Activated CD8-positive, alpha-beta memory T cell treated with anti-CD3 and anti-CD28 coated beads for 4 hours (primary cell): ENCODE measurements around the gene NEDD4L.

Experiments used
- DNase-seq, 2 donors: peaks; one replicate each; pipeline ENCODE4 v3.0.0-alpha.2; 2020; ENCODE audit warnings: low read depth in 2 of 2

Gene NEDD4L

DNA sequence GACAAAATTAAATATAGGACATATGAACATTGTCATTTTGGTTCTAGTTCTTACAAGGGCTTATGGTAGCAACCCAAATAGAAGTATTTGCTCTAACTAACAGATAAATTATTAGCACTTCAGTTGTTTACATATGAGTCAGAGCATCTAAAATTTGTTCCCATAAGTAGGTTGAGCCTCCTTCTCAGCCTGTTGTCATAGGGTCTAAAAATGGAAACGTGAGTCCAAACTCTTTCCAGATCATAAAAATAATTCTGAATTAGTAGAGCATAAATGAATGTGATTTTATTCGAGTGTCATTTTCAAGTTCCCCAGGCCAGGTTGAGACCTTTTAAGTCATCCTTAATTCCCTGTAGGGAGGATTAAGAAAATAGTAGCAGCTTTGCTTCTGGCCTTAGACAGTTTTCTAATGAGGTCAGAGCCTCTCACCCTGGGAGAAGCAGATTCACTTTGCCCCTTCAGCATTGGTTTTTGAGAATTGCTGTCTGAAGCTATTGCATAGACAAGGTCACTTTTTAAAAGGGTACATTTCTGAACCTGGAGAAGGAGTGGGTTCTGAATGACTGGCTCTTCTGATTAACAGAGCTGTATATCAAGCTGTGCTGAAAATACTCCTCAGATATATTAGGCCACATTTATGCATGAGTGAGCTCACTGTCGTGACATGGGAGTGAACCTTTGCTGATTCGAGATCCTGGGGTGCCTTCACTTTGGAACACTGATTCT lies 164.3 kb downstream of the NEDD4L start:
- no peak for DNase-seq

DNA sequence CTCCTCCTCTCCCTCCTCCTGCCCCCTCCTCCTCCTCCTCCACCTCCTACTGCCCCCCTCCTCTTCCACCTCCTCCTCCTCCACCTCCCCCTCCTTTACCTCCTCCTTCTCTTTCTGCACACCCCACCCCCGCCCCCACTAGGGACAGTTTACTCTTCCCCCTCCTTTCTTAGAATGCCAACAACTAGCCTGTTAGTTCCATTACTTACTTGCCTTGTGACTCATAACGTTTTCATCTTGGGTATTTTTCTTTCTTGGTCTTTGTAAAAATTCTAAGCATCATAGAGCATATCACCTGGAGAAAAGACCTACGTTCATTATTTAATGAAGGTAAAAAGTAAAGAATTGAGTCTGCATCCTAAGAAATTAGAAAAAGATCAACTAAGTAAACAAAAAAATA lies 165.3 kb downstream of the NEDD4L start:
- no peak for DNase-seq

DNA sequence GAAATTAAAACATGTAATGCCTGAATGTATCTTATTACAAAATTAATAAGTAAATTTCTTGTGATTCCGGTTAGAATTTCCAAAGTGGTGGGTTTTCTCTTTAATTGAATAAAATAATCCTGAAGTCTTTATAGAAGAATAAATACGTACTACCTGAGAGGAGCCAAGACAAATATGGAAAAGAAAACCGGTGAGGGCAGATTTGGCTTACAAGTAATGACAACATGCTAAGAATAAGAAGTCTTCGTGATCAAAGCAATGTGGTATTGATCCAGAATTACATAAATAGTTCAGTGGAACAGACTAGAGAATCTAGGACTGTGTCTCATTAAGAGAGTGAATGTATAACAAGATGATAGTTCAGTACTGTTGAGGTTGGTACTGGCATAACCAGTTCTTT lies 167.5 kb downstream of the NEDD4L start:
- DNase-seq: no peak

DNA sequence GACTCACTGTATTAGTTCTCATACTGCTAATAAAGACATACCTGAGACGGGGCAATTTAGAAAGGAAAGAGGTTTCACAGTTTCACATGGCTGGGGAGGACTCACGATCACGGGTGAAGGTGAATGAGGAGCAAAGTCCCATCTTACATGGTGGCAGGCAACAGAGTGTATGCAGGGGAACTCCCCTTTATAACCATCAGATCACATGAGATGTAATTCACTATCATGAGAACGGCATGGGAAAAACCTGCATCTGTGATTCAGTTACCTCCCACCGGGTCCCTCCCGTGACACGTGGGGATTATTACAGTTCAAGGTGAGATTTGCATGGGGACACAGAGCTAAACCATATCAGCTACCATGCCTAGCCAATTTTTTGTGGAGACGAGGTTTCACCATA lies 168.2 kb downstream of the NEDD4L start:
- no peak for DNase-seq

DNA sequence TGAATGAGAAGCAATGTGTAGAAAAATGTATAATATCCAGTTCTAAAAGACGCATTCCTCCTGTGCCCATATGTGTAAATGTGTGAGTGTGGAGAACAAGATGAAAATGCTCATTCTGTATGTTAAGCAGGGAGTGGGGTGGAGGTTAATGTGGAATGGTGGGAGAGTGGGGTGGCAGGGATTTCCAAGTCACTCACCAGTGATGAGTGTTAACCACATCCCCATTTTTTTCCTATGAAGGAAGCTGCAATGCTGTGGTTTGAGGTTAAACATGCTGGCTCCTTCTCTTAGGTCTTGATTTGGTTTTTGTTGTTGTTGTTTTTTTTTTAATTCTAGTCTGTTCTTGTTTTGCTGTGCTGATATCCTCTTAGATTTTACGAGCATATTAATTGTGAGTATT lies 169.4 kb downstream of the NEDD4L start:
- DNase-seq: no peak

DNA sequence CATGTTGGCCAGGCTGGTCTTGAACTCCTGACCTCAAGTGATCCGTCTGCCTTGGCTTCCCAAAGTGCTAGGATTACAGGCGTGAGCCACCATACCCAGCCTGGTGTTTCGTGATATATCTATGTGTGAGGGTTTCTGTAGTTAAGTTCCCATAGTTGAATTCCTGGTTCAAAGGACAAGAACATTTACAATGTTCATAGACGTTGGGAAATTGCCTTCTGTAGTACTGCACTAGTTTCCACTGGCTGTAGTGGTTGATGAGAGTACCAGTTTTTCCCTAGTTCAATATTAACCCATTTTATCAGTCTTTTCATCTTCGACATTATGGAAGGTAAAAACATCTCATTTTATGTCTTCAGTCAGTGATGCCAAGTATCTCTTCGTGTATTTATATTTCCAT lies 171.0 kb downstream of the NEDD4L start:
- no peak for DNase-seq

DNA sequence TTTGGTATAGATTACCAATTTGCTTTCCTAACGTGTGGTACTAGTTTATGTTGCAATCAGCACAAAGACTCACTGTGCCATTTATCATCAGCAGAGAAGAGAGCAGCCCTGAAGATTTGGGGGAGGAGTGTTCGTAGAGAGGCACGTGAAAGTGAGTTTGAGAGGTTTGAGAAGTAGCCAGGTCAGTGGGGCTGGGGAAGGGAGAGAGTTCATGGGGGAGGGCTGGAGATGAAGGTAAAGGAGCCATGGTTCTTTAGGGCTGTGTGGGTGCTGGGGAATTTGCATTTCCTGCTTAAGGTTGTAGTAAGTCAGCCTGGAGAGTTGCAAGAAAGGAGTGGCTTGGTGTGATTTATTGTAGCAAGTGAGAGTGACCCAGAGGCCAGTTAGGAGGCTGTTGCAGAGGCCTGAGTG lies 172.1 kb downstream of the NEDD4L start:
- DNase-seq: no peak

DNA sequence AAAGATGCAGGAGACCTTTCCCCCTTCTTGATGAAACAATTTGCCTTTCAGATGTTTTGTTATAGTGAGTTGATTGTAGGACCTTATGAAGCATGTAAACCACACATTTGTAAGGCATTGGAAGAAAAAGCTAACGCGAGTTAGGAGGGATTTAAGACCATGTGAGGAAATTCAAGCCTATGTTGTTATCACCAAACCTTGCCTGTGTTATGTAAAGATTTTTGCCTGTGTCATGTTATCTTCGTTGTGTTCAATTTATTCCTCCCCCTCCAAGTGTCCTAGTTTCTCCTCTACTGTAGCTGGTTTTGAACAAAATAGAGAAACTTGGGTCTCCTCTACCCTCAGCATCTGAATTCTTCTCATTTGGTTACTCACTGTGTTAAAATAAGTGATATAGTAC lies 173.0 kb downstream of the NEDD4L start:
- DNase-seq: no peak

DNA sequence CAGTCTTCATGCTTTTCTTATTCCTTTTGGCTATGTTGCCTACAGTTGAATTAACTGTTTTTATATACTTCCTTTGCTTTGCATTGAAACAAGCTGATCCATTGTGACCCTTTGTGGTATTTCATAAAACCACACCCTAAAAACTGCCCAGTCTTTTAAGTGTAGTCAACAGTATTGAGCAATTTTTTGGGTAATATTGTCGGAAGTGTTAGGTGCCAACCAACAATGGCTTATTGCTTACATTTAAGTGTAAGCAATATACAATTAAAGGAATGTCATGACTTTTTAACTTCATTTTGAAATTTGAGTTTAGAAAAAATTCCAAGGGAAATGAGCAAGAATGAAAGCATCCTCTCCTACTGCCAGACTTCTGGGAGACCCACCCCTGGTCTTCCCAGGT lies 174.1 kb downstream of the NEDD4L start:
- no peak for DNase-seq

DNA sequence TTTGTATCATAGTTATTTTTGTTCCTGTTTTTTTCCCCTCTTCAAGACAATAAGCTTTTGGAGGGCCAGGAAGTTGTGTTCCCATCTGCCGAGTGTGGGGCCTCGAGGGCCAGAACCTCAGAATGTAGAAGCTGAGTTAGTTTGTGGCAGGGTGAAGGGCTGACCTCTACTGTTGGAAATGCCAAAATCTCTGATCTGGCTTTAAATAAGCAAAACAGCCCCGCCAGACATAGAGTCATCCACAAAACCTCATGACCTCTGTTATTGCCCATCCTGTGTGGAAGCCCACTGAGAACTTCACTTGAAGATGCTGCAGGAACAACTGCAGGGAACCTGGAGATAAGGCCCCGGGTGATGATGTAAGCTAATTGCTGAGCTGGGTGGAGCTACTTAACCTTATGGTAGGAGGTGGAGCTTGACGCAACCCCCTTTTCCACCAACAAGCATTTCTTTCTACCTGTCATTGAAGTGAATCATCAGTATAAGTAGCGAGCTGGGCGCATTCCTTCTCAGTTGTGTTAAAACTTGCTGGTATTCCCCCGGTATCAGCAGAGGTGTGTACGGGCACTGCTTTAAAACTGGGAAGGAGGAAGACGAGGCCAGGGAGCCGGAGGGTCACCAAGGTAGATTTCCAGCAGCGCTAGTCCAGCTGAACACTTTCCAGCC lies 177.2 kb downstream of the NEDD4L start:
- no peak for DNase-seq

DNA sequence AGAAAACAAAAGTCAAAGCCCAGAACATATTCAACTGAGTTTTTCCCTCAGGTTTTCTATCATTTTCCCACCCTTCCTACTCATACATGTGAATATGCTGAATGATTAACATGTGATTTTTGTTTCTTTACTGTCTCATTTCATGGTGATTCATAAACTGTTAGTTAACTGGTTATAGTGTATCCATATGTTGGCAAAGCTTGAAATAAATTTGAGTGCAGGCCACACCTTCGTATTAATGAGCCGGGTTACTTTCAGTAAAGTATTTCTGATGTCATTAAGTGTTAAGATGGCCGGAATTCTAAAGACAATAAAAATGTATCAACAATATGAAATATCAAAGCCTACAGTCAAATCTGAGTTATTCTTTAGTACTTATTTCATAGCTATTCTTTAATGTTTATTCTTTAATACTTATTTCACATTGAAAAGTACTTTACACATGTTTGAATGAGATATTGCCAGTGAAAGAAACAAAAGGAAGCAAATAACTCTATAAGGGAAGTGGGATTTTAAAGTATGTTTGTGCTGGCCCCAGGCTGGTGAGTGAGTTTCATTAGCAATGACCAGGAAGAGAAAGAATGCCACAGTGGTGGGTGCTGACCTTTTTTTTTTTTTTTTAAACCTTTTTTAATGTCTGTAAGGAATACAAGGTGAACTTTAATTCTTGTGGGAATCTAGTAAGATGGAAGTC lies 178.6 kb downstream of the NEDD4L start:
- DNase-seq: no peak

DNA sequence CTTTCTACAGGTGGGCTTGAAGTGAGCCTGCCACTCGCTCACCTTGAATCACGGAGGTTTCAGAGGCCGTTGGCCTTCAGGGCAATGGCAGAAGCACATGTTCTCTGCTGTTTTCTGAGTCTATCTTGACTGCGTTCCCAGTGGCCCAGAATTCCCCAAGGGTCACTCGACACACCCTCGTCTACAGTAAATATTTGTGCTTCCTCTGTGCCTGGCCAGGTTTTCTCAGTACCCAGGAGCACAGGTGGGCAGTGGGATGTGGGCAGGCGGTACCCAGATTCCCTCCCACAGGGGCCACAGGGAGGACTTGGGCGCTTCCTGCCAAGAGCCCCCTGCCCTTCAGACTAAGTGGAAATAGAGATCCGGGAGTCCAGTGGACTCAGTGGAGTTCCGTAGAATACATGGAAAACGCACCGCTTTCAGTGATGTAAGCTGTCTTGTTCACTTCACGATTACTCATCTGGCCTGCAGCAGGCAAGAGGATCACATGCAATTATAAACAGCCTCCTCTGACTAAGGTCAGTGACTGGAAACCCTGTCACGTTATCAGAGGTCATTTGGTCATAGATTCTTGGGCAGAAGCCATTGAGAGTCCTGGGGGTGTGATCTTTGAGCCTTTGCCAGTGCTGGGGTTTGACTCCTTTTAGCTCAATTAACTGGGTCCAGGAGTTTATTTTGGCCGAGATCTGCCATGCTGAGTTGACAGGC lies 179.8 kb downstream of the NEDD4L start:
- no peak for DNase-seq

DNA sequence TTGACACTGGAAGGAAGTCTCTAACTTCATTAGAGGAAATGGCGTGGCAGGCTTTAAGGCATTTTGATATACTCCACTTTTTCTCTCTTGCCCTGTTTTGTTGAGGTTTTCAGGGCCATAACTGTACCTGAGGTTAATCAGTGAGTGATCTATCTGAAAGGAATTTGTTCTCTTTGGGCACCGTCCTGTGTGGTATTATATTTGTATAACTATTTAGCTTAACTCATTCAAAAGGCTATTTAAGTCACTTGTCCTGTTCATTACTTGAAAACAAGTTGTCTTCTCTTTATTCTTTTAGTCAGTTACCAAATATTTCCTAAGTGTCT lies 180.4 kb downstream of the NEDD4L start:
- no peak for DNase-seq

DNA sequence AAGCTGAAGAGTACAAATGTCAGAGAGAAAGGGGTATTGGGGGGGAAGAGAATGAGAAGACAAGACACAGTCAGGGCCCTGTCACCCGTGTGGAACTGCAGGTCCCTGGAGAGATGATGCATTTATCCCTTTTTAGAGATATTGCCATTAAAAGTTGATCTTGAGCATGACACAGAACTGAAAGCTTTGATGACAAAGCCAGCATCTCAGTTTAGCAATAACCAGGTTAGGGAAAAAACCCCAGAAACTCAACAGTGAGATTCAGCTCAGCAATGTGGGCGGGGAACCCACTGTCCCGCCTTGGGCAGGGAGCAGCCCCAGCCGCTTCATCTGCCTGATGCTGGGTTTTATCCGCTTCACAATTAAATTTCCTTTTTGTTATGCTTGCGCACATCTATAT lies 181.1 kb downstream of the NEDD4L start:
- no peak for DNase-seq

DNA sequence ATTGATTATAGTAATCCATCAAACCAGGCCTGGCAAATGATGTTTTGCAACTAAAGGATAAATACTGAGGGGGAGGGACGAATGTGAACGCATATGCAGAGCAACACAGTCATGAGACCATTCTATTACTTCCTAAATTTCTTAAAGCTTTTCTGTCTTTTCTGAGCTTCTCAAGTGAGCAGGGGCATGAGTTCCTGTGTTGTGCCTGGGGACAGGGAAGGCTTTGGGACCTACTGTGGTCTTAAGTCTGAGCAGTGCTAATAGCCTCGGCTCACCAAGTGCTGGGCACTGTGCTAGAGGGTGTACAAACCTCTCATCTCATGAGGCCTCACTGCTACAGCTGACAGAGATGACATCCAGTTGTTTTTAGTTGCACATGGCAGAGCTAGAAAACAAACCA lies 182.4 kb downstream of the NEDD4L start:
- no peak for DNase-seq

DNA sequence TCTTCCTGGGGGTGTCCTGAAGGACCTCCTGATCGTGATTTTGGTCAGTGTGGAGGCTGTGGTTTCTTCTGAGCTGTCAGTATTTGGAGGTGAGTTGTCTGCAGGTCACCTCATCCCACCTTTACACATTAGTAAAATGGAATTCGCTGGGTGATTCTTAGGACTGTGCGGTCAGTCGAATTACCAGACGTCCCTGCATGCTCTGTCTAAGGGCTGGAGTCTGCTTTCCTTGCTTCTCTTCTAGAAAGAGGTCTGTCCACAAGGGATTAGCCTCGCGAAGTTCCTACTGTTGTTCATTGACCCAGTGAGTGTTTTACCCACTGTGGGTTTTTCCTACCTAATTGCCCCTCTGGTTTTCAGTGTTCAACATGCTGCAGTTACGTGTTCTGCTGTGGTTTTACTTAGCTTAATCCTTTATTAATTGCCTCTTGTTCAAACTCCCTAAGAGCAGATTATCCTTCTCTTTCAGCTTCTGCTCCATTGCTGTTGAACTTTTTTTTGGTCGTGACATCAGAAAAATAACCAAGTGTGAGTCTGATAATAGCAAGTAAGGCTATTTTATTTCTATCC lies 183.4 kb downstream of the NEDD4L start:
- DNase-seq: no peak

DNA sequence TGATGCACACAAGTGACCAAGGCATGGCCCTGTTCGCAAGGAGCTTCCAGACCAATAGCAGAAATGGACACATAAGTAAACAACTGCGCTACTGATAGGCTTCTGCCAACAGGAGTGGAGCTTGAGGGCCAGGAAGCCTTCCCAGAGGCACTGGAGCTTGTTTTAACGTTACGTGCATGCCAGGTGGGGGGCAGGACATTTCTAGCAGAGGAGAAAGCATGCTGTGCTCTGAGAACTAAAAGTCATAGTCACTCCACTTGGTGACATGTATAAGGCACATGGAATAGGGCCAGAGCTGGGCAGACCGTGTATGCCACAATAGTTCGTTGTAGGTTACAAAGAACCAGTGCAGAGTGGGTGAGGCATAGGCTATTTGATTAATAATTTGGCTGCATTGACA lies 184.2 kb downstream of the NEDD4L start:
- DNase-seq: no peak

DNA sequence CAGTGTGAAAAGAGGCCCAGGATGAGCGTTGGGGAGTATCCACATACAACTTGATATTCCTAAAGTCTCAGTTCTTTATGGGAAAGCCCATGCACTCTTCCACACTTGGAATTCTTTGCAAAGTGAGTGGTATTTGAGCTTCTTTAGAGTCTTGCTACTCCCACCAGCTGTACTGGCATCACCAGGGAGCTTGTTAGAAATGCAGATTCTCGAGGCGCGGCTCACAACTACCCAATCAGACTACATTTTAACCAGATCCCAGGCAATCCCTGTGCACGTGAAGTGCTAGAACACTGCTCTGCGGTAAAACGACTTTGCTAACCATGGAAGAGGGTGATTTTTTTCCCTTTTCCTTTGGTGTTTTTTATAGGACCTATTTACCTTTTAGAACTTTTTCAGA lies 184.7 kb downstream of the NEDD4L start:
- DNase-seq: no peak

DNA sequence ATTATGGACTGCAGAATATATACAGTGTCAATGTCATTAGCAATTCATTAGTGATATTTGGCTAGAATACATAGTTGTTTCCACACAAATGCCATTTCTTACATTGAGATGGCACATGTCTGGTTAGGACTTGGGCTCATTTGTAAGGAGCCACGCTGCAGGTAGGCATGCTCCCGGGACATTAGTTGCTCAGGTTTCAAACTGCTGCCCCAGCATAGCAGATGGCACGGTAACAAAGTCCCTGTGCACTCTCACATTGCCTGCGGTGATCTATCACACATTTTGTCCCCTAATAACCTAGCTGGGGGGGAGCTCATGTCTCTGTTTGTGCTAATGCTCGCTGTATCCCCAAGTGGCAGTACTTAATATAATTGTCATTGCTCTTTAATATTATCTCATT lies 185.1 kb downstream of the NEDD4L start:
- no peak for DNase-seq

DNA sequence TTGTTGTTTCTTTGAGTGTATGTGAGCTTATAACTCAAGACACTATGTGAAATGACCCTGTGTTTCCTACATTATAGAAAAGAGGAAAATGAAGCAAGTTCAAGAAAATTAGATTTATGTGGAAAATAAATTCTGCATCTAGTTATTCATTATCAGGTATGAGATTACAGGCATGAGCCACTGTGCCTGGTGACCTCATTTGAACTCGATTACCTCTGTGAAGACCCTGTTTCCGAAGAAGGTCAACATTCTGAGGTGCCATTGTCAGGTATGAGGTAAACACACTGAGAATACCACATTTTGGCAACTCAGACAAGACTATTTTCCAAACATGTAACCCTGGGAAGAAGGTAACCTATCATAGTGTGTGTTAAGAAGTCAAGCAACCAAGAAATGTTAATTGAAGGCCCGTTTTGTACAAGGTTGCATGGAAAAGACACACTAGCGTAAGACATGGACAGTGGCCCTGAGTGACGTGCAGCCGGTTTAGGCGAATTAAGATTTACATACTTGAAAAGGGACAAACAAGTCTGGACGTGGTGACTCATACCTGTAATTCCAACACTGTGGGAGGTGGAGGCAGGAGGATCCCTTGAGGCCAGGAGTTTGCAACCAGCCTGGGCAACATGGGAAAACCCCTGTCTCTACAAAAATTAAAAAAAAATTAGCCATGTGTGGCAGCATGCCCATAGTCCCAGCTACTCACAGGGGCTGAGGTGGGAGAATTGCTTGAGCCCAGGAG lies 186.6 kb downstream of the NEDD4L start:
- no peak for DNase-seq

DNA sequence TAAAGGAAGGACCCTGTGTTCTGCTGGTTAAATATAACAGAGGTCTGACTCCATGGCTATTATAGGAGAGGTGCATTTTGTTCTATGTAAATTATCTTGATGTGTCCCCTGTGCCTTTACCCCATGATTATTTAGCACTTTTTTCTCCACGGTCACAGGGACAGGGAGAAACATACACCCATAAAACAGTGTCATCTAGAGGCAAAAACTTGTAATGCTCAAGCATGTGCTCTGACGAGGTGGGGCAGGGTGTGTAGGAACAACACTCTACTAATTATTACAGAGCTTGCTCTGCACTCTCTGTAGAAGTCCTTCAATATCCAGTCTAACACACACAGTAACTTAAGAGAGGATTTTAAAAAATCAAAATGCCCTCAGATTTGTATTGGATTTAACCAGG lies 187.9 kb downstream of the NEDD4L start:
- DNase-seq: no peak

DNA sequence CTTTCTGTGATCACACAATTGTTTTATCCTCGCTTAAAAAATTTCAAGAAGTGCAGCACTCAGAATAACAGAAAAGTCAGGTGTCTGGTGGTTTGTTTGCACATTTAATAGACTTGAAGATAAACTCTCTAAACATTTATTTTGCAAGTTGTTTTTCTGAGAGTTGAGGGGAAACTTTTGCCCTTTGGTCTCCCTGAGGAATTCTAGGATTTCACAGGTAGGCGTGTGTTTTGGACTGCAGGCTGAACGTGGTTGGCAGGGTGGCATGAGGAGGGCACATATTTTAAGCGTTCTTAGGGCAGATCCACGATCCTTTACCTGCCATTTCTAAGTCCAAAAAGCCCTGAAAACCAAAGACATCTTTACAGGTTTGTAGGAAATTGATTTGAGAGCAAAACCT lies 188.6 kb downstream of the NEDD4L start:
- no peak for DNase-seq
